Lung (tissue), 12 donors: Measurements from ENCODE around the gene FOXP1. TPM values are rescaled to one million over a fixed set of nuclear protein-coding genes. Genes with fewer than 3 reads are reported as not detected.

Experiments
- ATAC-seq: fragments of 200-7000 bp; cut with Tn5 transposase; one replicate; pipeline ENCODE4 v1.9.1; 2020; ENCODE audit warnings: moderate number of reproducible peaks; ENCODE audit not compliant: insufficient read depth, low FRiP score
- DNase-seq, 3 donors: peaks; one replicate each; pipeline ENCODE4 v3.0.0-alpha.2; 2013 to 2017
- H3K27ac ChIP-seq, 2 donors: one replicate each; pipeline ENCODE4 v1.5.1; 2013; ENCODE audit warnings: mild to moderate bottlenecking in 2 of 2, moderate library complexity in 2 of 2, control low read depth in 1 of 2, inconsistent platforms in 1 of 2, low read depth in 1 of 2, low read length in 1 of 2
- H3K27me3 ChIP-seq, 3 donors: one replicate each; pipeline ENCODE4 v1.5.1; 2013; ENCODE audit warnings: low read length in 2 of 3; ENCODE audit not compliant: control insufficient read depth in 3 of 3, insufficient read depth in 3 of 3
- H3K36me3 ChIP-seq, 4 donors: one replicate each; pipeline ENCODE4 v1.5.1; 2013; ENCODE audit warnings: low read length in 4 of 4, mild to moderate bottlenecking in 1 of 4, moderate library complexity in 1 of 4; ENCODE audit not compliant: control insufficient read depth in 4 of 4, insufficient read depth in 4 of 4
- H3K4me1 ChIP-seq, 5 donors: one replicate each; pipeline ENCODE4 v1.5.1; 2013; ENCODE audit warnings: low read length in 5 of 5, mild to moderate bottlenecking in 2 of 5, moderate library complexity in 1 of 5; ENCODE audit not compliant: control insufficient read depth in 5 of 5, insufficient read depth in 5 of 5
- H3K4me3 ChIP-seq: one replicate; pipeline ENCODE4 v1.5.1; 2013; ENCODE audit warnings: mild to moderate bottlenecking, control low read depth, moderate library complexity
- H3K9ac ChIP-seq, 2 donors: one replicate each; pipeline ENCODE4 v1.5.1; 2013; ENCODE audit warnings: low read length in 2 of 2, control low read depth in 1 of 2; ENCODE audit not compliant: insufficient read depth in 1 of 2
- H3K9me3 ChIP-seq, 4 donors: one replicate each; pipeline ENCODE4 v1.5.1; 2013; ENCODE audit warnings: low read length in 3 of 4, mild to moderate bottlenecking in 1 of 4, moderate library complexity in 1 of 4; ENCODE audit not compliant: control insufficient read depth in 4 of 4, insufficient read depth in 3 of 4
- CTCF ChIP-seq: IDR thresholded peaks from 2 replicates; pipeline ENCODE4 v1.5.1; 2012; ENCODE audit warnings: mild to moderate bottlenecking; ENCODE audit errors: control extremely low read depth, extremely low read depth
- WGBS, 2 donors: extraction: QIAGEN DNeasy Blood & Tissue Kit; methylation state at CpG; one replicate each; pipeline ENCODE4 v1.1.7; 2013; 5-methylcytosine and 5-hydroxymethylcytosine counted together
- polyA plus RNA-seq, 2 donors: library from polyadenylated mRNA; stranded (reverse); fragments of 200-250 nt; gene quantifications; one replicate each; pipeline ENCODE4 v1.2.1, GENCODE V29; 2013
- total RNA-seq, 2 donors: library from RNA; depleted of rRNA in 1 of 2; stranded (reverse); fragments of >200 nt in 1 of 2; gene quantifications; one replicate each; pipeline ENCODE4 v1.2.1, GENCODE V29; 2014 to 2021
- donor health status: control.
- donor health status: control.
- donor health status: Bipolar disorder and iron deficiency.
- donor health status: healthy.
- donor health status: DM: yes; HTN: yes; CAD: no.

The FOXP1 gene
- total and polyA plus RNA-seq, 4 donors: 13.8 to 287 (median 73.9) TPM

DNA sequence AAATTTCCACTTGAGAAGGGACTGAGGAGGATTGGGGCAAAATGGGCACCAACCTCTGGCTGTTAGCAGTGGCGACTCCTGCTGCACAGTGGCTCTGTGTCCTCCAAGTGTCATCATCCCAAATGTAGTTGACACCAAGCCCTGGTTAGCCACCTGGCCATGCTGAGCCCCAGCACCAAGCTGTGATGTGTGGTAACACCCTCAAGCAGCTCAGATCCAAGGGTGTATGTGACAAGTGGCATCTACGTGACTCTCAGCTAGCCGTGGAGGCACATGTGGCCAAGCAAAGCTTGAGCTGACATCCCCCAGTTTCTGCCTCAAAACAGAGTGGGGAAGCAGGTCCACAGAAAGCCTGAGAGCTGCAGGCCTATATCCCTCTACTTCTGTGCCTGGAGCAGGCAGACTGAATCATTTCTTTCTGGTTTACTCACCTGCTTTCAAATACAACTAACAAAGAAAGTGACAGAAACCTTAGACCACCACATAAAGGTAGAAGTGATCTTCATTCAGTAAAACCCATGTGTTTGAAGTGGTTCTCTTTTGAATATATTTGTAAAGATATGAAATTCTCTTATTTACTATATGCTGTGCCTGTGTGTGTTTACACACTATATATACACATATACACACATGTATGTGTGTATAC, 40.0 kb downstream of the FOXP1 start:
- Histone ChIP-seq H3K27me3 (no peaks in the 10 kb centered on the region), H3K4me3 (no peak overlapping the region), H3K9ac (no peak overlapping the region), H3K27ac (peak overlapping the region in 1 of 2 donors; percentile 50), H3K36me3 (no peaks in the 10 kb centered on the region), H3K4me1 (peaks cover 0 to 28% (median 18%) of the 10 kb centered on the region in 5 donors), H3K9me3 (peaks cover 0 to 3% (median 0%) of the 10 kb centered on the region in 4 donors)
- TF ChIP-seq CTCF: no peak
- WGBS, 2 donors: 21 to 66% methylated on average over 3 of the region's 3 CpGs
- DNase-seq (no peak), ATAC-seq (no peak)

DNA sequence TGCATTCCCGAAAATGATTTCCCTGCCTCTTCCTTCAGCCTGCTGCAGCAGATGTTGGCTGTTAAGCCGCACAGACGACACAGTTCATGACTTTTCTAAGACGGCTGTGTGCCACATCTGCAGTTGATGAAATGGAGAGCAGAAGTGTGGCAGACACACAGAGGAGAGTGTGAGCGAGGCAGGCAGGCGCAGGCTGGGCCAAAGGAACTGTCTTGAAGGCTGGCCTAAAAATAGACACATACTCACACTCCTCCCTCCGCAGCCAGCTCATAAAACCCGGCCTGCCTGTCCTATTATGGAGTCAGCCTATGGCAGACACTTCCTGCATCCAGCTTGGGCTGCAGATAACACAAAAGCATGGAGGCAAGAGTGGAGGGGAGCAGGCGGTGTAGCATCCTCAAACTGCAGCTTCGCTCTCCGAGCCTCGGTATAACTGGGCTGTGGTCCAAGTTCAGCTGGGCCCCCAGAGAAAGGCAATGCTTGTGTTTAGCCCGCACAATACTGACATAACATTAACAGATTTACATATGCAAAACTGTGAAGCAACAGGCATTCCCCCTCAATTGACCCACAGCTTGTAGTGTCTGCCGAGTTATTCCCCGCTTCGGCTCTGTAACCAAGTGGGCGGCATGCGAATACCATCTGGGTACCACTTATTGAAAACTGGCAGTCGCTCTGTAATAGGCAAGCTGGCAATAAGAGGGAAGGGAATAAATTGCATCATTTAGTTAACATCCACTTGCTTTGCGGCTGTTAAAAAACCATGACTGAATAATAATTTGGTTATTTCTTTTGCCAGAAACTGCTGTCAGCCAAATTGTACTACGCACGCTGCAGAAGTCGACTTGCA, 40.8 kb downstream of the FOXP1 start:
- ATAC-seq (peak; percentile 88), DNase-seq (peak; percentile 96 to 99 (median 97))
- no peaks in the 10 kb centered on the region for H3K27me3 ChIP-seq
- no peaks in the 10 kb centered on the region for H3K36me3 ChIP-seq
- H3K4me1 ChIP-seq: peaks cover 0 to 28% (median 18%) of the 10 kb centered on the region in 5 donors
- peak overlapping the region; percentile 35 to 60 for H3K27ac ChIP-seq
- no peak overlapping the region for H3K4me3 ChIP-seq
- peaks cover 0 to 3% (median 0%) of the 10 kb centered on the region in 4 donors for H3K9me3 ChIP-seq
- H3K9ac ChIP-seq: no peak overlapping the region
- TF ChIP-seq CTCF: no peak
- WGBS, 2 donors: 22 to 49% methylated on average over 23 of the region's 23 CpGs

GRCh38 chr3:71541313-71541712, 42.2 kb downstream of the FOXP1 start:
- Histone ChIP-seq H3K36me3 (no peaks in the 10 kb centered on the region), H3K27me3 (no peaks in the 10 kb centered on the region), H3K4me1 (peaks cover 2 to 28% (median 18%) of the 10 kb centered on the region in 5 donors), H3K9ac (no peak overlapping the region), H3K9me3 (peaks cover 0 to 3% (median 0%) of the 10 kb centered on the region in 4 donors), H3K4me3 (no peak overlapping the region), H3K27ac (no peak overlapping the region)
- no peak for DNase-seq
- no peak for ATAC-seq
- no peak for TF ChIP-seq CTCF
- WGBS, 2 donors: 82 to 86% methylated on average over 3 of the region's 3 CpGs
